SK-N-SH treated with all-trans-retinoic acid at 6 μM for 48 hours (cell line): ENCODE results near the gene MPPED1.

Source experiments
- ATAC-seq: fragments of 200-7000 bp; cut with Tn5 transposase; 3 replicates; pipeline ENCODE4 v1.9.1; 2020; ENCODE audit warnings: mild to moderate bottlenecking, moderate library complexity
- ARNTL ChIP-seq: fragments of 450-650 bp; formaldehyde crosslinking; IDR thresholded peaks from 2 replicates; pipeline ENCODE4 v1.5.0; 2020; ENCODE audit warnings: low read depth, mild to moderate bottlenecking, moderate library complexity, borderline replicate concordance
- CSDC2 ChIP-seq: fragments of 250-450 bp; sonication (Bioruptor Pico); IDR thresholded peaks from 2 replicates; pipeline ENCODE4 v1.5.0; 2020; ENCODE audit warnings: mild to moderate bottlenecking, moderate library complexity
- ESRRG ChIP-seq: fragments of 250-450 bp; sonication (Bioruptor Pico); IDR thresholded peaks from 2 replicates; pipeline ENCODE4 v1.6.1; 2021; ENCODE audit warnings: mild to moderate bottlenecking
- GLIS3 ChIP-seq: fragments of 250-450 bp; sonication (Bioruptor Pico); IDR thresholded peaks from 2 replicates; pipeline ENCODE4 v1.5.0; 2020; ENCODE audit warnings: mild to moderate bottlenecking, moderate library complexity
- ISL1 ChIP-seq: fragments of 250-450 bp; sonication (Bioruptor Pico); IDR thresholded peaks from 2 replicates; pipeline ENCODE4 v2.1.2; 2022; ENCODE audit warnings: mild to moderate bottlenecking, moderate library complexity
- PPARA ChIP-seq: fragments of 250-450 bp; sonication (Bioruptor Pico); IDR thresholded peaks from 2 replicates; pipeline ENCODE4 v1.5.0; 2020; ENCODE audit warnings: mild to moderate bottlenecking, borderline replicate concordance
- SNAI2 ChIP-seq: fragments of 250-450 bp; sonication (Bioruptor Pico); IDR thresholded peaks from 2 replicates; pipeline ENCODE4 v1.5.0; 2020; ENCODE audit warnings: mild to moderate bottlenecking, moderate library complexity
- TCF4 ChIP-seq: fragments of 250-450 bp; sonication (Bioruptor Pico); IDR thresholded peaks from 2 replicates; pipeline ENCODE4 v1.8.0; 2021; ENCODE audit warnings: mild to moderate bottlenecking, moderate library complexity, borderline replicate concordance
- TOX ChIP-seq: fragments of 250-450 bp; sonication (Bioruptor Pico); IDR thresholded peaks from 2 replicates; pipeline ENCODE4 v1.8.0; 2021; ENCODE audit warnings: mild to moderate bottlenecking, moderate library complexity, borderline replicate concordance
- ZFP30 ChIP-seq: fragments of 450-650 bp; formaldehyde crosslinking; IDR thresholded peaks from 2 replicates; pipeline ENCODE4 v1.5.0; 2022; ENCODE audit warnings: mild to moderate bottlenecking, moderate library complexity
- ZNF565 ChIP-seq: fragments of 450-650 bp; formaldehyde crosslinking; conservative IDR thresholded peaks from 2 replicates; pipeline ENCODE4 v1.5.0; 2020; ENCODE audit warnings: low read depth, mild to moderate bottlenecking, moderate library complexity
- ZNF8 ChIP-seq: fragments of 450-650 bp; formaldehyde crosslinking; IDR thresholded peaks from 2 replicates; pipeline ENCODE4 v1.5.0; 2020; ENCODE audit warnings: mild to moderate bottlenecking, moderate library complexity
- TF ChIP-seq, protein P1 (sequence below): fragments of 250-450 bp; sonication (Bioruptor Pico); IDR thresholded peaks from 2 replicates; pipeline ENCODE4 v1.8.0; 2021; ENCODE audit warnings: low read depth, mild to moderate bottlenecking, moderate library complexity, borderline replicate concordance
- TF ChIP-seq, protein P2 (sequence below): fragments of 250-450 bp; sonication (Bioruptor Pico); IDR thresholded peaks from 2 replicates; pipeline ENCODE4 v1.5.0; 2020; ENCODE audit warnings: mild to moderate bottlenecking, moderate library complexity
- TF ChIP-seq, protein P3 (sequence below): fragments of 250-450 bp; sonication (Bioruptor Pico); IDR thresholded peaks from 2 replicates; pipeline ENCODE4 v1.5.1; 2021; ENCODE audit warnings: mild to moderate bottlenecking, moderate library complexity
- TF ChIP-seq, protein P4 (sequence below): fragments of 250-450 bp; sonication (Bioruptor Pico); IDR thresholded peaks from 2 replicates; pipeline ENCODE4 v1.8.0; 2020; ENCODE audit warnings: mild to moderate bottlenecking, moderate library complexity, borderline replicate concordance

MPPED1 gene

DNA sequence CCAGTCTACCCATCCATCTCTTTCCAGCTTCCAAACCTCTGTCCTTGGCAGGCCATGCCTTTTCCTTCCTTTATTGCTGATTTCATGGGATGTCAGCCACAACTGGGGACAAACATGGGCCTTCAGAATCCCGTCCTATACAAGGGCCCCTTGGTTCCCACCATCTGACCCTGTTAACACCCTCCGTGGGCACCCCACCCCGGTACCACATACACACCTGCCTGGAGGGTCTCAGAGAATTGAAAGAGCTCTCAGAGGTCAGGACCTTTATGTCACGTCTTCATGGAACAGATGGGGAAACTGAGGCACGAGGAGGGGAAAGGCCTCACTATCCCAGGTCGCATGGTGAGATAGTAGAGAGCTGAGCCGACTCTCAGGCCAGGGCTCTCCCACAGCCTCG is 53.0 kb downstream of the MPPED1 start:
- ATAC-seq = no peak
- no peak for TF ChIP-seq CSDC2 (CRISPR knock-in tag)
- TF ChIP-seq, protein P1, sequence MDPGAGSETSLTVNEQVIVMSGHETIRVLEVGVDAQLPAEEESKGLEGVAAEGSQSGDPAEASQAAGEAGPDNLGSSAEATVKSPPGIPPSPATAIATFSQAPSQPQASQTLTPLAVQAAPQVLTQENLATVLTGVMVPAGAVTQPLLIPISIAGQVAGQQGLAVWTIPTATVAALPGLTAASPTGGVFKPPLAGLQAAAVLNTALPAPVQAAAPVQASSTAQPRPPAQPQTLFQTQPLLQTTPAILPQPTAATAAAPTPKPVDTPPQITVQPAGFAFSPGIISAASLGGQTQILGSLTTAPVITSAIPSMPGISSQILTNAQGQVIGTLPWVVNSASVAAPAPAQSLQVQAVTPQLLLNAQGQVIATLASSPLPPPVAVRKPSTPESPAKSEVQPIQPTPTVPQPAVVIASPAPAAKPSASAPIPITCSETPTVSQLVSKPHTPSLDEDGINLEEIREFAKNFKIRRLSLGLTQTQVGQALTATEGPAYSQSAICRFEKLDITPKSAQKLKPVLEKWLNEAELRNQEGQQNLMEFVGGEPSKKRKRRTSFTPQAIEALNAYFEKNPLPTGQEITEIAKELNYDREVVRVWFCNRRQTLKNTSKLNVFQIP (CRISPR knock-in tag) = no peak
- TF ChIP-seq, protein P2, sequence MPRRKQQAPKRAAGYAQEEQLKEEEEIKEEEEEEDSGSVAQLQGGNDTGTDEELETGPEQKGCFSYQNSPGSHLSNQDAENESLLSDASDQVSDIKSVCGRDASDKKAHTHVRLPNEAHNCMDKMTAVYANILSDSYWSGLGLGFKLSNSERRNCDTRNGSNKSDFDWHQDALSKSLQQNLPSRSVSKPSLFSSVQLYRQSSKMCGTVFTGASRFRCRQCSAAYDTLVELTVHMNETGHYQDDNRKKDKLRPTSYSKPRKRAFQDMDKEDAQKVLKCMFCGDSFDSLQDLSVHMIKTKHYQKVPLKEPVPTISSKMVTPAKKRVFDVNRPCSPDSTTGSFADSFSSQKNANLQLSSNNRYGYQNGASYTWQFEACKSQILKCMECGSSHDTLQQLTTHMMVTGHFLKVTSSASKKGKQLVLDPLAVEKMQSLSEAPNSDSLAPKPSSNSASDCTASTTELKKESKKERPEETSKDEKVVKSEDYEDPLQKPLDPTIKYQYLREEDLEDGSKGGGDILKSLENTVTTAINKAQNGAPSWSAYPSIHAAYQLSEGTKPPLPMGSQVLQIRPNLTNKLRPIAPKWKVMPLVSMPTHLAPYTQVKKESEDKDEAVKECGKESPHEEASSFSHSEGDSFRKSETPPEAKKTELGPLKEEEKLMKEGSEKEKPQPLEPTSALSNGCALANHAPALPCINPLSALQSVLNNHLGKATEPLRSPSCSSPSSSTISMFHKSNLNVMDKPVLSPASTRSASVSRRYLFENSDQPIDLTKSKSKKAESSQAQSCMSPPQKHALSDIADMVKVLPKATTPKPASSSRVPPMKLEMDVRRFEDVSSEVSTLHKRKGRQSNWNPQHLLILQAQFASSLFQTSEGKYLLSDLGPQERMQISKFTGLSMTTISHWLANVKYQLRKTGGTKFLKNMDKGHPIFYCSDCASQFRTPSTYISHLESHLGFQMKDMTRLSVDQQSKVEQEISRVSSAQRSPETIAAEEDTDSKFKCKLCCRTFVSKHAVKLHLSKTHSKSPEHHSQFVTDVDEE = no peak
- TF ChIP-seq ISL1 (CRISPR knock-in tag) = no peak
- TF ChIP-seq ZFP30 = no peak
- no peak for TF ChIP-seq GLIS3 (CRISPR knock-in tag)
- TF ChIP-seq TOX (CRISPR knock-in tag) = no peak
- no peak for TF ChIP-seq ESRRG (CRISPR knock-in tag)
- TF ChIP-seq, protein P3, sequence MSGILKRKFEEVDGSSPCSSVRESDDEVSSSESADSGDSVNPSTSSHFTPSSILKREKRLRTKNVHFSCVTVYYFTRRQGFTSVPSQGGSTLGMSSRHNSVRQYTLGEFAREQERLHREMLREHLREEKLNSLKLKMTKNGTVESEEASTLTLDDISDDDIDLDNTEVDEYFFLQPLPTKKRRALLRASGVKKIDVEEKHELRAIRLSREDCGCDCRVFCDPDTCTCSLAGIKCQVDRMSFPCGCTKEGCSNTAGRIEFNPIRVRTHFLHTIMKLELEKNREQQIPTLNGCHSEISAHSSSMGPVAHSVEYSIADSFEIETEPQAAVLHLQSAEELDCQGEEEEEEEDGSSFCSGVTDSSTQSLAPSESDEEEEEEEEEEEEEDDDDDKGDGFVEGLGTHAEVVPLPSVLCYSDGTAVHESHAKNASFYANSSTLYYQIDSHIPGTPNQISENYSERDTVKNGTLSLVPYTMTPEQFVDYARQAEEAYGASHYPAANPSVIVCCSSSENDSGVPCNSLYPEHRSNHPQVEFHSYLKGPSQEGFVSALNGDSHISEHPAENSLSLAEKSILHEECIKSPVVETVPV (CRISPR knock-in tag) = no peak
- TF ChIP-seq TCF4 (CRISPR knock-in tag) = no peak

DNA sequence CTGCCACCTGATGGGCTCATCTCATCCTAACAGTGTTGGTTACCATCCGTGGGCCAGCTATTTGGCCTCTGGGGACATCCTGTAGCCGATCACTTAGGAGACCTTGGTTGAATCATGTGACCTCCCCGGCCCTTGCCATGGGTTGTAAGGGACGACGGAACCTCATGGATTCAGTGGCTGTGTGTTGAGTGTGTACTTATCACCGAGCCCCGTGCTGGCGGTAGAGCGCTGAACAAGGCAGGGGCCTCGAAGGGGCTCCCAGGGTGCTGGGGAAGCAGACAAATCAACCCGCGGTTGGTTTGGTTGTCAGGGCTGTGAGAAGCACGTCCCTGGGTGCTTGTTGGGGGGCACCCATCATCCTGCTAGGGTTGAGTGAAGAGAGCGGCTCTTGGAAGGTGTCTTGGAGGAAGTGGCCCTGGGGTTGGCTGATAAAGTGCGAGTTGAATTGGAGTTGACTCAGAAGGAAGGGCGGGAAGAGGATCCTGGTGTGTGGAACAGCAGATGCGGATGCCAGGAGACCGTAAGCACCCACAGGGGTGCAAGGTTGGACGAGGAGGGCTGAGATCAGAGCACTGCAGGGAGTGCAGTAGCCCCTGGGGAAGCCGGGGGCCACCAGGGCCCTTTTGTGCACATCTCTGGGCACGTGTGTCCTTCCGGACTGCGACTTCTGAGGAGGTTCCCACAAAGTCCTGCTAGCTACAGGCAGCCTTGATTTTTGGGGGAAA is 53.6 kb downstream of the MPPED1 start:
- TF ChIP-seq ESRRG (CRISPR knock-in tag) (no peak), ARNTL (no peak)
- TF ChIP-seq, protein P2 = no peak
- ATAC-seq = no peak

DNA sequence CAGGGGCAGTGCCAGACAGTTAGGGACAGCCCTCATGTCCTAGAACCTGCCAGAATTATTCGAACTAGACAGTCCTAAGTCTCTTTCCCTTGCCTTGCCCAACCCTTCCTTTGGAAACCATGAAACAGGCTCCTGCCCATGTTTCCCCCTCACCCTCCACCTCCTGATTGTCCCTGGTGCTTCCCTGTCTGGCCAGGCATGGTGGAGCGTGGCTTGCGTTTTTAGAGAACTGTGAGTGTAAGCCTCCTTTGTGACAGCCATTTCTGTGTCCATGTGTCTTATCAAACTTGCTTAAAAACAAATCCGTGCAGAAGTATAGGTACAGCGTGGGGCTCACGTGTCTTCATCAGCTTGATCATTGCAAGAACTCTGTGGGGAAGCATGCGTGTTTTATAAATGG is 54.9 kb downstream of the MPPED1 start:
- no peak for ATAC-seq
- TF ChIP-seq, protein P4, sequence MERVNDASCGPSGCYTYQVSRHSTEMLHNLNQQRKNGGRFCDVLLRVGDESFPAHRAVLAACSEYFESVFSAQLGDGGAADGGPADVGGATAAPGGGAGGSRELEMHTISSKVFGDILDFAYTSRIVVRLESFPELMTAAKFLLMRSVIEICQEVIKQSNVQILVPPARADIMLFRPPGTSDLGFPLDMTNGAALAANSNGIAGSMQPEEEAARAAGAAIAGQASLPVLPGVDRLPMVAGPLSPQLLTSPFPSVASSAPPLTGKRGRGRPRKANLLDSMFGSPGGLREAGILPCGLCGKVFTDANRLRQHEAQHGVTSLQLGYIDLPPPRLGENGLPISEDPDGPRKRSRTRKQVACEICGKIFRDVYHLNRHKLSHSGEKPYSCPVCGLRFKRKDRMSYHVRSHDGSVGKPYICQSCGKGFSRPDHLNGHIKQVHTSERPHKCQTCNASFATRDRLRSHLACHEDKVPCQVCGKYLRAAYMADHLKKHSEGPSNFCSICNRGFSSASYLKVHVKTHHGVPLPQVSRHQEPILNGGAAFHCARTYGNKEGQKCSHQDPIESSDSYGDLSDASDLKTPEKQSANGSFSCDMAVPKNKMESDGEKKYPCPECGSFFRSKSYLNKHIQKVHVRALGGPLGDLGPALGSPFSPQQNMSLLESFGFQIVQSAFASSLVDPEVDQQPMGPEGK (CRISPR knock-in tag) = no peak
- no peak for TF ChIP-seq ARNTL
- TF ChIP-seq ZNF8 (CRISPR knock-in tag) = no peak
- TF ChIP-seq ESRRG (CRISPR knock-in tag) = no peak
- TF ChIP-seq SNAI2 (CRISPR knock-in tag) = no peak
- TF ChIP-seq TOX (CRISPR knock-in tag) = no peak
- TF ChIP-seq ISL1 (CRISPR knock-in tag) = no peak
- TF ChIP-seq, protein P3 (CRISPR knock-in tag) = no peak
- TF ChIP-seq PPARA (CRISPR knock-in tag) = no peak
- TF ChIP-seq ZFP30 = no peak
- TF ChIP-seq, protein P1 (CRISPR knock-in tag) = no peak
- no peak for TF ChIP-seq ZNF565 (CRISPR knock-in tag)
- TF ChIP-seq GLIS3 (CRISPR knock-in tag) = no peak
- TF ChIP-seq, all 23 proteins: peak for 0
